IPS-18c (cell line): ENCODE results near the gene ADH1A.
"Not testable (repeated sequence)": the region's sequence is repeated elsewhere in the genome, so short reads cannot be mapped to it uniquely, and the experiment has no call there.

ENCODE experiments used
- H3K4me3 ChIP-seq: 2 replicates; pipeline ENCODE4 v1.7.0; 2013; ENCODE audit warnings: low read depth, mild to moderate bottlenecking, low read length, moderate library complexity; ENCODE audit not compliant: insufficient read depth
- H3K9me3 ChIP-seq: one replicate; pipeline ENCODE4 v1.6.1; 2013; ENCODE audit warnings: mild to moderate bottlenecking, low read length, moderate library complexity; ENCODE audit not compliant: control insufficient read depth, insufficient read depth

Gene ADH1A

DNA sequence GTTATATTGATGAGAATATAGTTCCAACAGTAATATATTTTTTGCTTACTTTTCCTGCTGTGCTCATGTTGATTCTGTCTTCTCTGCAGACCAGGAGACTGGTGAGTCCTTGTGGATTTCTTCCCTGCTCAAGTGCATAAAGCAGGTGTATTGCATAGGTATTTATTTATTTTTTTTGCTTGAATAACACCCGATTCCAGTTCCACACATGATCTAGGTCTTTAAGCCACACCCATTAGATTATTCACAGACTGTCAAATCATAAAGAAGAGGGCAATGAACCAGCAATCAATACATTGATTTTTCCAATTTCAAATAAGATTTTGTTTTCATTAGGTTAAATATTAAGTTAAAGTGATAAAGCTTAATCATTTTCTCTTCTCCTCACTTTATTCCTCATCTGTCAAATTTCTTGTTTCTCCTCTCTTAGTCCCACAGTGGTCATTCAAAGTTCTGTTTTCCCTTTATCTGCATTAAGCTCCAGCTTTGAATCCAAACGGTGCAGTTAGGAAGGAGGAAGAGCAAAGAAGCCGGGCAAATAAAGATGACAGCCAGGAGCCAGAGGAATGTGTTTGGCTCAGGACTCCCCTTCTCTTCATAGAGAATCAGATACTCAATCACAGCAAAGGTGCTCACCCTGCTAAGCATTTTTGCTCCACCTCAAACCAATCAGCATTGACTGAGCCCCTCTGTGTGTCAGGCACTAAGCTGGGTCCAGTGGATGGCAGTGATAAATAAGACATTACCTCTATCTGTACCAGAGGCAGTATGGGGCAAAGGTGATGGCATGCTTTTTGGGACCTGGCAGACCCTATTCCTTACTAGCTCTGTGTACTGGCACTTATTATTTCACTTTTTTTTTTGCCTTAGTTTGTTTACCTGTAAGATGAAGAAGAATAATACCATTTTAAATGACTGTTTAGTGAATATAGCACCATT, at the start of gene ADH1A:
ADH1A (minus strand) TSS at position 138 of the 939 bp plus-strand sequence; CDS start at position 67, 71 bp downstream.
- no peak within 1 kb of the TSS for H3K4me3 ChIP-seq
- H3K9me3 ChIP-seq = peaks cover 4% of the 10 kb centered on the region

DNA sequence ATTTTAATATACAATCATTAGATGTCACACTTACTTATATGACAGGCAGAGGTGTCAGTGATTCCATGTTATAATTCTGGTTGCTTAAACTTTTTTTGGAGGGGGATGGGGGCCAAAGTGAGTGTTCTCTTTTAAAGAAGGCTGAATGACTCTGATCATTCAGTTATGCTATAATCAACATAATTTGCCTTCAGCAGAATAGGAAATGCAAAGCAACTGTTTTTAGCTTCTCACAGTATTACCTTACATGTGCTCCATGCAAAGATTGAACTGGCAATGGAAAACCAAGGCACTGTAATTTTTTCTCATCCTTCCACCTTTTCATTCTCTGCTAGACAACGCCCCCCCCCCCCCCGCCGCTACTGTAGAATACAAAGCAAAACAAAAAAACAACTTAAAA, 48.4 kb upstream of the ADH1A start:
- Histone ChIP-seq H3K4me3 (no peak overlapping the region), H3K9me3 (no peaks in the 10 kb centered on the region)

- no peak overlapping the region for H3K4me3 ChIP-seq
- H3K9me3 ChIP-seq = no peaks in the 10 kb centered on the region
These were observed 45.8 kb upstream of the ADH1A start for GRCh38 chr4:99336553-99336952.

- H3K4me3 ChIP-seq = no peak overlapping the region
- no peaks in the 10 kb centered on the region for H3K9me3 ChIP-seq
These were observed 44.1 kb upstream of the ADH1A start for GRCh38 chr4:99334880-99335279.

GRCh38 chr4:99330648-99331047, 39.9 kb upstream of the ADH1A start:
- H3K9me3 ChIP-seq = no peaks in the 10 kb centered on the region

GRCh38 chr4:99329876-99330275, 39.1 kb upstream of the ADH1A start:
- Histone ChIP-seq H3K4me3 (no peak overlapping the region), H3K9me3 (no peaks in the 10 kb centered on the region)

More at GRCh38 chr4:99330648-99331047, 39.9 kb upstream of the ADH1A start:
- no peak overlapping the region for H3K4me3 ChIP-seq

DNA sequence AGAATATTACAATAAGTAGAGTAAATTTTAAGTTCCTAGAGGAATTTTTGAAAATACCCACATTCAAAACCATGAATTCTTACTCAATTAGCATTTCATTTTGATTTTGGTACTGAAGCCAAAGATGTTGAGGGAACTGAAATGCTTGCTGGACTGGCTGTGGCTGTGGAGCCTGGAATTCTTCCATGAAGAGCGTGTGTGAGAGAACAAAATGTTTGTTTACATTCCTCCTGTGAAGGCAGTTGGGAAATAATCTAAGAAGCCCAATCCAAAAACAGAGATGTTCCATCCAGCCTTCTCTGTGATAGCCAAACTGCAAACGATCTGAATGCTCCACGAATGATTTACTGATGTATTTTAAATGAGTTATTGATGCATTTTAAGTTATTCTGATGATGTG, 34.2 kb upstream of the ADH1A start:
- Histone ChIP-seq H3K9me3 (no peaks in the 10 kb centered on the region), H3K4me3 (no peak overlapping the region)

- no peak overlapping the region for H3K4me3 ChIP-seq
- no peaks in the 10 kb centered on the region for H3K9me3 ChIP-seq
These were observed 33.6 kb upstream of the ADH1A start for GRCh38 chr4:99324361-99324760.

DNA sequence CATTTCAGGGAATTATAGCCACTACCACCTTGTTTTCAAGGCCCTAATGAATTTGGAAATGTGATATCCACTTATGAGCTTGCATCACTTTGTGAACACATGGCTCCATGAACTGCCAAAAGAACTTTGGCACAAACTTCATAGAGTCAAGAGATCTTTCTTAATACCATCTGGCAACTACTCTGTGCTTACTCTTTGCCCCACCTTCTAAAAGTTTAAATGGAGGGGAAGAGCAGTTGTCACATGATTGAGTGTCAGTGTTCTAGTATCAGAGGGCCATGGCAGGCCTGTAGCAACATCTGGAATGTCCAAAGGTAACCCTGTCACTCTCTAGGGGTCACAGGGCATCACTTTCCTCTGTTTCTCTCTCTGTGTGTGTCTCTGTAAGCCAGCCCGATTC, 33.0 kb upstream of the ADH1A start:
- H3K9me3 ChIP-seq = no peaks in the 10 kb centered on the region
- H3K4me3 ChIP-seq = no peak overlapping the region

DNA sequence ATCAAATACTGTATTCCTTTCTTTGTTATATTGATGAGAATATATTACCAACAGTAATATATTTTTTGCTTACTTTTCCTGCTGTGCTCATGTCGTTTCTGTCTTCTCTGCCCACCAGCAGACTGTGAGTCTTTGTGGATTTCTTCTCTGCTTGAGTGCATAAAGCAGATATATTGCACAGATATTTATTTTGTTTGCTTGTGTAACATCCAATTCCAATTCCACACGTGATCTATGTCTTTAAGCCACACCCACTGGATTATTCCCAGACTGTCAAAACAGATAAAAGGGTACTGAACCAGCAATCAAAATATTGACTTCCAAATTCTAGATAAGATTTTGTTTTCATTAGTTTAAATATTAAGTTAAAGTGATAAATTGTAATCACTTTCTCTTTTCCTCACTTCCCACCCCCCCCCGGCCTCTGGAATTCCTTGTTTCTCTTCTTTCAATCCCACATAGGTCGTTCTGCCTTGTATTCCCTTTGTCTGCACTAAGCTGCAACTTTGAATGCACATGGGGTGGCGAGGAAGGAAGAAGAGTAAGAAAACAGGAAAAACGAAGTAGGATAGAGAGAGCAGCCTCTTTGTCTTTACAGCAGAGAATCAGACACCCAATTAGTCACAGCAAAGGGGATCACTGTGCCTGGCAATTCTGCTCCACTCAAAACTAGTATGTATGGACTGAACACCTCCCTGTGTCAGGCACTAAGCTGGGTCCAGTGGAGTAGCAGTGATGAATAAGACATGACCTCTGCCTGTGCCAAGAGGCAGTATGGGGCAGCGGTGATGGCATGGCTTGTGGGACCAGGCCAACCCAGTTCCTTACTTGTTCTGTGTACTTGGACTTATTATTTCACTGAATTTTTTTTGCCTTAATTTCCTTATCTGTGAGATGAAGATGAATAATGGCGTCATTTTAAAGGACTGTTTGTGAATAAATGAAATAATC, 30.7 kb upstream of the ADH1A start, which contains the start of gene ADH1B:
ADH1B (minus strand) TSS at position 161 of the 951 bp plus-strand sequence; CDS start at position 91, 70 bp downstream.
- H3K9me3 ChIP-seq = no peaks in the 10 kb centered on the region
- no peak within 1 kb of the TSS for H3K4me3 ChIP-seq

GRCh38 chr4:99317811-99318210, 27.0 kb upstream of the ADH1A start:
- not testable (repeated sequence) for H3K9me3 ChIP-seq, H3K4me3 ChIP-seq

DNA sequence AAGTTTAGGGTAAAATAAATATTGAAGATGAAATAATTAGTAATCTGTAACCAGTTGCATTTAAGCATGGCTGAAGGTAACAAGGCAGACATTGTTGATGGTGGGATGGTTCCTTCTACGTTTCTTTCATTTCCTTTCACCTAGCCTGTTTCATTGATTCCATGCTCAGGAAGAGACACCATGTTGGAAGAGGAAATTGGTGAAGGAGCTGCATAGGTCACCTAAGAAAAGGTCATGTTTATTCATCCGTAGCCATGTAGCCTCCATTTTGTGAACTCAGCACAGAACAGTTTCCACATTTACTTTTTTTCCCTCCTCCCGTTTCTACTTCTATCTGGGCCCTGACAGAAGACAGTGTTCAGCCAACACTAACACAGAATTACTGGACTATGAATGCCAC, 26.6 kb upstream of the ADH1A start:
- Histone ChIP-seq H3K9me3 (no peaks in the 10 kb centered on the region), H3K4me3 (no peak overlapping the region)

DNA sequence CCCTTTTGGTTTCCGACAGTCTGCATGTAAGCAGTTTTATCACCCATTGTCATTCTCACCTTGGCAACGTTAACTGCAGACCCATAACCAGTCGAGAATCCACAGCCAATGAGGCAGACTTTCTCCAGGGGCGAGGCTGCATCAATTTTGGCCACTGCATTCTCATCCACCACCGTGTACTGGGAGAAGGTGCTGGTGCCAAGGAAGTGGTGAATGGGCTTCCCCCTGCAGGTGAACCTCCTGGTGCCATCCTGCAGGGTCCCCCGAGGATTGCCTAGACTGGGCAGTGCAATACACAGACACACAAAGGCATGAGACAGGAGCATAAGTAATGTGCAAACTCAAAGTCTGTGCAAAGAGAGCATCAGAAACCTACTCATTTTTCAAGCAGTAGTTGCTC, 25.1 kb upstream of the ADH1A start:
- no peak overlapping the region for H3K4me3 ChIP-seq
- no peaks in the 10 kb centered on the region for H3K9me3 ChIP-seq

DNA sequence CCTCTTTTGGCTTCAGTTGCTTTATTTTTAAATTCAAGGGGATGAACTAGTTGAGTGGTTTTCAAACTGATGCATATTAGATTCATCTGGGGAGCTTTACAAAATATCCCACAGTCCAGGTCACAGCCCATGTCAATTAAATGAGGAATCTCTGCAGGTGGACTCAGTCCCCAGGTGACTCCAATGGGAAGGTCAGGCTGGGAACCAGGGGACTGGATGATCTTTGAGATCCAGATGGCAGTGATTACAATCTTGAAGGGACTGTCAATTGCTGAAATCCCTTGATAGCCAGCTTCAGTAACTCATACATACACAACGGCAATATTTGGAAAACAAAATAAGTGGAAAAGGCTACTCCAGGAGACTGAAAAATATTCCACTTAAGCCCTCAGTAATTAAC, 23.4 kb upstream of the ADH1A start:
- no peaks in the 10 kb centered on the region for H3K9me3 ChIP-seq

DNA sequence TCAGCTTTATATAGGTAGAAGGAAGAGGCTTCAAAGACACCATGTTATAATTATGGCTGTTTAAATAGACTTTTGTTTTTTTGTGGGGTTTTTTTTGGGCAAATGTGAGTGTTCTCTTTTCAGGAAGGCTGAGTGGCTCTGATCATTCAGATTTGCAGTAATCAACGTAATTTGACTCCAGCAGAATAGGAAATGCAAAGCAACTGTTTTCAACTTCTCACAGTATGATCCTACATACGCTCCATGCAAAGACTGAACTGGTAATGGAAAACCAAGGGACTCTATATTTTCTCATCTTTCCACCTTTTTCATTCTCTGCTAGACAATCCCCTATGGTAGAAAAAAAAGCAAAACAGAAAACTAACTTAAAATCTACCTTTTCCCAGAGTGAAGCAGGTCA, 19.6 kb upstream of the ADH1A start:
- Histone ChIP-seq H3K4me3 (no peak overlapping the region), H3K9me3 (no peaks in the 10 kb centered on the region)

More for the DNA sequence above, 23.4 kb upstream of the ADH1A start:
- H3K4me3 ChIP-seq = no peak overlapping the region

GRCh38 chr4:99305638-99306400, 15.0 kb upstream of the ADH1A start:
- H3K9me3 ChIP-seq = no peaks in the 10 kb centered on the region
- H3K4me3 ChIP-seq = no peak overlapping the region
